ENCODE data around the gene ADGRF4.
A peak's percentile ranks its signal among the peaks of the same experiment; 100 is the strongest.

The ADGRF4 gene

GRCh38 chr6:47697925-47698324 lies 455 bp upstream of the ADGRF4 start:
- no peak overlapping the region for H4K91ac ChIP-seq (ENCODE audit: low read depth, low read length)
- H2BK12ac ChIP-seq (ENCODE audit: low read length) = no peak overlapping the region
- peaks cover 2% of the 10 kb centered on the region for H3K79me2 ChIP-seq (ENCODE audit: control insufficient read depth, insufficient read depth, low read length, poor library complexity)
- no peak overlapping the region for H3K27ac ChIP-seq (ENCODE audit: low read depth, low read length)
- no CpG with 5 or more reads among the region's 2 CpGs for WGBS (ENCODE audit: extremely low coverage, insufficient coverage, insufficient read length)
- no peaks in the 10 kb centered on the region for H3K9me3 ChIP-seq (ENCODE audit: insufficient read depth, low read depth, low read length)
- no peak overlapping the region for H2AK5ac ChIP-seq (ENCODE audit: low read length)
- H3K14ac ChIP-seq (ENCODE audit: low read length) = no peak overlapping the region
- no peak overlapping the region for H3K18ac ChIP-seq (ENCODE audit: low read length)
- no peaks in the 10 kb centered on the region for H3K36me3 ChIP-seq (ENCODE audit: control insufficient read depth in 1 of 2, insufficient read depth in 2 of 2, low read length in 2 of 2)
- H3K23ac ChIP-seq (ENCODE audit: low read length) = no peak overlapping the region
- peaks cover 9 to 16% of the 10 kb centered on the region in 2 experiments for H3K4me1 ChIP-seq (ENCODE audit: control insufficient read depth in 1 of 2, insufficient read depth in 2 of 2, low read length in 2 of 2)
- H2AFZ ChIP-seq (ENCODE audit: insufficient read depth, low read length, poor library complexity) = no peak overlapping the region
- H3K79me1 ChIP-seq (ENCODE audit: low read length) = peaks cover 8% of the 10 kb centered on the region
- H3K4ac ChIP-seq (ENCODE audit: low read depth, low read length) = no peak overlapping the region
- H3K4me3 ChIP-seq (ENCODE audit: low read depth, low read length) = no peak overlapping the region
- no peak overlapping the region for H2BK120ac ChIP-seq (ENCODE audit: insufficient read depth, low read length, poor library complexity)
- no peak overlapping the region for H3K9ac ChIP-seq (ENCODE audit: low read length)
- H4K8ac ChIP-seq (ENCODE audit: low read depth, low read length) = no peak overlapping the region
- no peaks in the 10 kb centered on the region for H3K27me3 ChIP-seq (ENCODE audit: insufficient read depth, low read length)
- no peak overlapping the region for H2BK5ac ChIP-seq (ENCODE audit: low read depth, low read length, poor library complexity)
- no peak overlapping the region for H4K12ac ChIP-seq (ENCODE audit: low read depth, low read length)
- no peak overlapping the region for H3K4me2 ChIP-seq (ENCODE audit: low read length)
- DNase-seq = no peak

GRCh38 chr6:47700053-47700452 lies 1.7 kb downstream of the ADGRF4 start:
- Histone ChIP-seq H3K27me3 (ENCODE audit: insufficient read depth, low read length) (no peaks in the 10 kb centered on the region), H2BK12ac (ENCODE audit: low read length) (peak overlapping the region; percentile 51), H4K8ac (ENCODE audit: low read depth, low read length) (peak overlapping the region; percentile 66), H3K4me2 (ENCODE audit: low read length) (no peak overlapping the region), H3K18ac (ENCODE audit: low read length) (peak overlapping the region; percentile 72), H2BK5ac (ENCODE audit: low read depth, low read length, poor library complexity) (peak overlapping the region; percentile 76), H2BK120ac (ENCODE audit: insufficient read depth, low read length, poor library complexity) (peak overlapping the region; percentile 75), H2AK5ac (ENCODE audit: low read length) (no peak overlapping the region), H3K9ac (ENCODE audit: low read length) (no peak overlapping the region), H3K79me1 (ENCODE audit: low read length) (peaks cover 8% of the 10 kb centered on the region), H3K4me1 (ENCODE audit: control insufficient read depth in 1 of 2, insufficient read depth in 2 of 2, low read length in 2 of 2) (peaks cover 9 to 16% of the 10 kb centered on the region in 2 experiments), H3K14ac (ENCODE audit: low read length) (peak overlapping the region; percentile 32), H3K9me3 (ENCODE audit: insufficient read depth, low read depth, low read length) (no peaks in the 10 kb centered on the region), H3K27ac (ENCODE audit: low read depth, low read length) (peak overlapping the region; percentile 68), H3K23ac (ENCODE audit: low read length) (no peak overlapping the region), H3K79me2 (ENCODE audit: control insufficient read depth, insufficient read depth, low read length, poor library complexity) (peaks cover 2% of the 10 kb centered on the region), H4K91ac (ENCODE audit: low read depth, low read length) (peak overlapping the region; percentile 76), H3K4ac (ENCODE audit: low read depth, low read length) (peak overlapping the region; percentile 52), H3K4me3 (ENCODE audit: low read depth, low read length) (no peak overlapping the region), H2AFZ (ENCODE audit: insufficient read depth, low read length, poor library complexity) (no peak overlapping the region), H4K12ac (ENCODE audit: low read depth, low read length) (no peak overlapping the region), H3K36me3 (ENCODE audit: control insufficient read depth in 1 of 2, insufficient read depth in 2 of 2, low read length in 2 of 2) (no peaks in the 10 kb centered on the region)
- DNase-seq = peak; percentile 84 to 89
- WGBS (ENCODE audit: extremely low coverage, insufficient coverage, insufficient read length) = no CpG with 5 or more reads among the region's 5 CpGs

GRCh38 chr6:47700596-47700995 lies 2.2 kb downstream of the ADGRF4 start:
- peaks cover 2% of the 10 kb centered on the region for H3K79me2 ChIP-seq (ENCODE audit: control insufficient read depth, insufficient read depth, low read length, poor library complexity)
- H3K9ac ChIP-seq (ENCODE audit: low read length) = no peak overlapping the region
- H3K9me3 ChIP-seq (ENCODE audit: insufficient read depth, low read depth, low read length) = no peaks in the 10 kb centered on the region
- no peak overlapping the region for H3K14ac ChIP-seq (ENCODE audit: low read length)
- no peak overlapping the region for H2AFZ ChIP-seq (ENCODE audit: insufficient read depth, low read length, poor library complexity)
- peak overlapping the region; percentile 51 for H2BK12ac ChIP-seq (ENCODE audit: low read length)
- WGBS (ENCODE audit: extremely low coverage, insufficient coverage, insufficient read length) = no CpG with 5 or more reads among the region's 2 CpGs
- no peak overlapping the region for H3K23ac ChIP-seq (ENCODE audit: low read length)
- H3K4me2 ChIP-seq (ENCODE audit: low read length) = peak overlapping the region; percentile 13
- no peak overlapping the region for H4K12ac ChIP-seq (ENCODE audit: low read depth, low read length)
- peak overlapping the region; percentile 15 for H4K91ac ChIP-seq (ENCODE audit: low read depth, low read length)
- no peaks in the 10 kb centered on the region for H3K36me3 ChIP-seq (ENCODE audit: control insufficient read depth in 1 of 2, insufficient read depth in 2 of 2, low read length in 2 of 2)
- no peaks in the 10 kb centered on the region for H3K27me3 ChIP-seq (ENCODE audit: insufficient read depth, low read length)
- H3K27ac ChIP-seq (ENCODE audit: low read depth, low read length) = peak overlapping the region; percentile 84
- peak overlapping the region; percentile 13 for H4K8ac ChIP-seq (ENCODE audit: low read depth, low read length)
- no peak overlapping the region for H3K4me3 ChIP-seq (ENCODE audit: low read depth, low read length)
- peak in 1 of 2 donors; percentile 55 for DNase-seq
- H3K4ac ChIP-seq (ENCODE audit: low read depth, low read length) = no peak overlapping the region
- no peak overlapping the region for H2AK5ac ChIP-seq (ENCODE audit: low read length)
- H2BK120ac ChIP-seq (ENCODE audit: insufficient read depth, low read length, poor library complexity) = peak overlapping the region; percentile 54
- peaks cover 9 to 16% of the 10 kb centered on the region in 2 experiments for H3K4me1 ChIP-seq (ENCODE audit: control insufficient read depth in 1 of 2, insufficient read depth in 2 of 2, low read length in 2 of 2)
- no peak overlapping the region for H3K18ac ChIP-seq (ENCODE audit: low read length)
- H3K79me1 ChIP-seq (ENCODE audit: low read length) = peaks cover 8% of the 10 kb centered on the region
- peak overlapping the region; percentile 61 for H2BK5ac ChIP-seq (ENCODE audit: low read depth, low read length, poor library complexity)

GRCh38 chr6:47701363-47701762 lies 3.0 kb downstream of the ADGRF4 start:
- Histone ChIP-seq H3K27me3 (ENCODE audit: insufficient read depth, low read length) (no peaks in the 10 kb centered on the region), H3K9ac (ENCODE audit: low read length) (no peak overlapping the region), H3K4me2 (ENCODE audit: low read length) (no peak overlapping the region), H2BK120ac (ENCODE audit: insufficient read depth, low read length, poor library complexity) (no peak overlapping the region), H2BK12ac (ENCODE audit: low read length) (no peak overlapping the region), H2BK5ac (ENCODE audit: low read depth, low read length, poor library complexity) (no peak overlapping the region), H4K8ac (ENCODE audit: low read depth, low read length) (no peak overlapping the region), H3K14ac (ENCODE audit: low read length) (no peak overlapping the region), H3K27ac (ENCODE audit: low read depth, low read length) (no peak overlapping the region), H3K79me1 (ENCODE audit: low read length) (peaks cover 8% of the 10 kb centered on the region), H2AK5ac (ENCODE audit: low read length) (no peak overlapping the region), H3K23ac (ENCODE audit: low read length) (no peak overlapping the region), H2AFZ (ENCODE audit: insufficient read depth, low read length, poor library complexity) (no peak overlapping the region), H3K4me1 (ENCODE audit: control insufficient read depth in 1 of 2, insufficient read depth in 2 of 2, low read length in 2 of 2) (peaks cover 9 to 16% of the 10 kb centered on the region in 2 experiments), H3K18ac (ENCODE audit: low read length) (no peak overlapping the region), H3K36me3 (ENCODE audit: control insufficient read depth in 1 of 2, insufficient read depth in 2 of 2, low read length in 2 of 2) (no peaks in the 10 kb centered on the region), H4K91ac (ENCODE audit: low read depth, low read length) (no peak overlapping the region), H3K4ac (ENCODE audit: low read depth, low read length) (no peak overlapping the region), H3K79me2 (ENCODE audit: control insufficient read depth, insufficient read depth, low read length, poor library complexity) (peaks cover 2% of the 10 kb centered on the region), H3K4me3 (ENCODE audit: low read depth, low read length) (no peak overlapping the region), H3K9me3 (ENCODE audit: insufficient read depth, low read depth, low read length) (no peaks in the 10 kb centered on the region), H4K12ac (ENCODE audit: low read depth, low read length) (no peak overlapping the region)
- peak in 1 of 2 donors; percentile 68 for DNase-seq
- WGBS (ENCODE audit: extremely low coverage, insufficient coverage, insufficient read length) = no CpG with 5 or more reads among the region's 4 CpGs
